Glutamatergic neuron (in vitro differentiated cells): Measurements from ENCODE around the gene TTYH2. TPM values are rescaled to one million over a fixed set of nuclear protein-coding genes. Genes with fewer than 3 reads are reported as not detected.

Source experiments
- DNase-seq: peaks from one replicate; pipeline ENCODE4 v3.0.0; 2022
- H3K27ac Mint-ChIP-seq: one replicate; pipeline ENCODE4 v1.8.0; 2020; ENCODE audit warnings: mild to moderate bottlenecking, mixed read lengths, inconsistent platforms; ENCODE audit not compliant: unreplicated experiment
- H3K27me3 Mint-ChIP-seq: one replicate; pipeline ENCODE4 v1.8.0; 2020; ENCODE audit warnings: mild to moderate bottlenecking, moderate library complexity, mixed read lengths, inconsistent platforms; ENCODE audit not compliant: unreplicated experiment
- H3K36me3 Mint-ChIP-seq: one replicate; pipeline ENCODE4 v1.8.0; 2020; ENCODE audit warnings: mild to moderate bottlenecking, mixed read lengths, inconsistent platforms; ENCODE audit not compliant: unreplicated experiment
- H3K4me1 Mint-ChIP-seq: one replicate; pipeline ENCODE4 v1.8.0; 2020; ENCODE audit warnings: mild to moderate bottlenecking, low read depth, mixed read lengths, inconsistent platforms; ENCODE audit not compliant: unreplicated experiment
- H3K4me3 Mint-ChIP-seq: one replicate; pipeline ENCODE4 v1.8.0; 2020; ENCODE audit warnings: mild to moderate bottlenecking, mixed read lengths, inconsistent platforms; ENCODE audit not compliant: unreplicated experiment
- H3K9me3 Mint-ChIP-seq: one replicate; pipeline ENCODE4 v1.8.0; 2020; ENCODE audit warnings: mild to moderate bottlenecking, moderate library complexity, mixed read lengths, inconsistent platforms; ENCODE audit not compliant: unreplicated experiment
- total RNA-seq: library from RNA; stranded (reverse); fragmentation: NEBNext Ultra II Directional; extraction: Animal tissue kit (Norgen Biotek cat#: 25700); gene quantifications from one replicate; pipeline ENCODE4 v1.2.1, GENCODE V29; 2021; ENCODE audit not compliant: unreplicated experiment
- TF ChIP-seq, protein P1 (sequence below): fragments of 200-600 bp; sonication (generic); IDR thresholded peaks from one replicate; pipeline ENCODE4 v1.5.0; 2021; ENCODE audit not compliant: partially characterized antibody, unreplicated experiment

The TTYH2 gene
- total RNA-seq, 1 donor from 2014 or later: 121 TPM

DNA sequence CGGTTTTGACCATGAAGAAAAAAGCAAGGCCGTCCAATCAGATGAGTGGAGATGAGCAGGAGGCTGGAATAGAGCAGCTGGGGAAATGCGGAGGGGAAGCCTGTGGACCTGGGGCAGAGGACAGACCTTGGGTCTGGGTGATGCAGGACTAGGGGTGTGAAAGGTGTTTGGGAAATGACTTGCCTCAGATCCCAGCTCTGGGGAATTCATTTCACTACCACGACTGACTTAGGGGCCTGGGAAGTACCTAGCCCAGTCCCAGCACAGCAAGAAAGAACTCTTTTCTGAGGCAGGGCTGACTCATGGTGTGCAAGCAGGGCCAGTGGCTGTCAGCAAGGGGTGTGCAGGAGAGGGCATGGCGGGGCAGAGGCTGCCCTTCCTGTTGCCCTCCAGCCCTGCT lies 75.4 kb downstream of the TTYH2 start:
- Mint-ChIP-seq H3K4me3 (no peak overlapping the region), H3K27me3 (peaks cover 3% of the 10 kb centered on the region), H3K9me3 (peaks cover 4% of the 10 kb centered on the region), H3K36me3 (no peaks in the 10 kb centered on the region), H3K27ac (no peak overlapping the region), H3K4me1 (peaks cover 14% of the 10 kb centered on the region)
- TF ChIP-seq, protein P1, sequence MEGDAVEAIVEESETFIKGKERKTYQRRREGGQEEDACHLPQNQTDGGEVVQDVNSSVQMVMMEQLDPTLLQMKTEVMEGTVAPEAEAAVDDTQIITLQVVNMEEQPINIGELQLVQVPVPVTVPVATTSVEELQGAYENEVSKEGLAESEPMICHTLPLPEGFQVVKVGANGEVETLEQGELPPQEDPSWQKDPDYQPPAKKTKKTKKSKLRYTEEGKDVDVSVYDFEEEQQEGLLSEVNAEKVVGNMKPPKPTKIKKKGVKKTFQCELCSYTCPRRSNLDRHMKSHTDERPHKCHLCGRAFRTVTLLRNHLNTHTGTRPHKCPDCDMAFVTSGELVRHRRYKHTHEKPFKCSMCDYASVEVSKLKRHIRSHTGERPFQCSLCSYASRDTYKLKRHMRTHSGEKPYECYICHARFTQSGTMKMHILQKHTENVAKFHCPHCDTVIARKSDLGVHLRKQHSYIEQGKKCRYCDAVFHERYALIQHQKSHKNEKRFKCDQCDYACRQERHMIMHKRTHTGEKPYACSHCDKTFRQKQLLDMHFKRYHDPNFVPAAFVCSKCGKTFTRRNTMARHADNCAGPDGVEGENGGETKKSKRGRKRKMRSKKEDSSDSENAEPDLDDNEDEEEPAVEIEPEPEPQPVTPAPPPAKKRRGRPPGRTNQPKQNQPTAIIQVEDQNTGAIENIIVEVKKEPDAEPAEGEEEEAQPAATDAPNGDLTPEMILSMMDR: no peak
- no peak for DNase-seq

DNA sequence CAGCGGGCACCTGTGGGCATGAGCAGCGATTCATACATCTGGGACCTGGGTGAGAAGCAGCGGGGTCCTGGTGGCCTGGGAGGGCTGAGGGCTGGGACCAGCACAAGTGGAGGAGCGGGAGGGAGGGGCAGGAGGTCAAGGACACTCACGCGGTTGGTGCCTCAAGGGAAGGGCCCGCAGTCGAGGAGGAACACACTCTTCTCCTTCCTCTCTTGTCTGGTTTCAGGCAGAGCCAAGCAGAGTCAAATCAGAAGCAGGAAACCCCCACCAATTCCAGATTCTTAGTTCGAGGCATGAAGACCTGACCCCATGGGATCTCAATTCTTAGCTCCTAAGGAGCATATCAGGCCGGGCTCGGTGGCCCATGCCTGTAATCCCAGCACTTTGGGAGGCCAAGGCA lies 76.3 kb downstream of the TTYH2 start:
- Mint-ChIP-seq H3K4me3 (no peak overlapping the region), H3K4me1 (peaks cover 14% of the 10 kb centered on the region), H3K9me3 (peaks cover 4% of the 10 kb centered on the region), H3K27me3 (peaks cover 3% of the 10 kb centered on the region), H3K36me3 (no peaks in the 10 kb centered on the region), H3K27ac (no peak overlapping the region)
- DNase-seq: no peak
- TF ChIP-seq, protein P1: no peak

DNA sequence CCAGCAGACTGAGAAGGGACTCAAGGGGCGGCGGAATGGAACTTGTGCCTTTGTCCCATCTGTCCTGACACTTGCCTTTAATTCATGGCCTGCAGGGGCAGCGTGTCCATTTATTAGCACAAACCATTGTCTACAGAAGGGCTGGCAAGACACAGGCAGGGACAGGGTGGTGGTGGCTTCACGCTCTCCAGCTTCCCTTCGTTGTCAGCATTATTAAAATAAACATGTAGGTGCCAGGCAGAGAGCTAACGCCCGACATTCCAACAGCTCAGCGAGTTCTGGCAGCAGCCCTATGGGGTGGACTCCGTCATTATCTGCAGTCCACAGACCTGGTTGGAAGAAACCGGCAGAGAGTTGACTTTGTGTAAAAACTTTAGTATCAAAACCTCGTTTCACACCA lies 77.0 kb downstream of the TTYH2 start:
- H3K9me3 Mint-ChIP-seq: peaks cover 2% of the 10 kb centered on the region
- TF ChIP-seq, protein P1: no peak
- H3K36me3 Mint-ChIP-seq: no peaks in the 10 kb centered on the region
- peaks cover 2% of the 10 kb centered on the region for H3K27me3 Mint-ChIP-seq
- DNase-seq: no peak
- peaks cover 12% of the 10 kb centered on the region for H3K4me1 Mint-ChIP-seq
- H3K4me3 Mint-ChIP-seq: no peak overlapping the region
- H3K27ac Mint-ChIP-seq: no peak overlapping the region

DNA sequence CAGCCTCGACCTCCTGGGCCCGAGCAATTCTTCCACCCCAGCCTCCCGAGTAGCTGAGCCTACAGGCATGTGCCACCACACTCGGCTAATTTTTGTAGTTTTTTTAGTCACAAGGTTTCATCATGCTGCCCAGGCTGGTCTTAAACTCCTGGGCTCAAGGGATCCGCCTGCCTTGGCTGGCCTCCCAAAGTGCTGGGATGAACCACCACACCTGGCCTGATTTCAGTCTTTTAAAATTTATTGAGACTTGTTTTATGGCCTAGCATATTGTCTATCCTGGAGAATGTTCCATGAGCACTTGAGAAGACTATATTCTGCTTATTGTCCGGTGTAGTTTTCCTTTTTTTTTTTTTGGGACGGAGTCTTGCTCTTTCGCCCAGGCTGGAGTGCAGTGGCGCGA lies 79.1 kb downstream of the TTYH2 start:
- Mint-ChIP-seq H3K4me1 (peaks cover 15% of the 10 kb centered on the region), H3K27me3 (peaks cover 2% of the 10 kb centered on the region), H3K36me3 (no peaks in the 10 kb centered on the region), H3K9me3 (no peaks in the 10 kb centered on the region), H3K27ac (no peak overlapping the region), H3K4me3 (no peak overlapping the region)
- no peak for DNase-seq
- TF ChIP-seq, protein P1: no peak

DNA sequence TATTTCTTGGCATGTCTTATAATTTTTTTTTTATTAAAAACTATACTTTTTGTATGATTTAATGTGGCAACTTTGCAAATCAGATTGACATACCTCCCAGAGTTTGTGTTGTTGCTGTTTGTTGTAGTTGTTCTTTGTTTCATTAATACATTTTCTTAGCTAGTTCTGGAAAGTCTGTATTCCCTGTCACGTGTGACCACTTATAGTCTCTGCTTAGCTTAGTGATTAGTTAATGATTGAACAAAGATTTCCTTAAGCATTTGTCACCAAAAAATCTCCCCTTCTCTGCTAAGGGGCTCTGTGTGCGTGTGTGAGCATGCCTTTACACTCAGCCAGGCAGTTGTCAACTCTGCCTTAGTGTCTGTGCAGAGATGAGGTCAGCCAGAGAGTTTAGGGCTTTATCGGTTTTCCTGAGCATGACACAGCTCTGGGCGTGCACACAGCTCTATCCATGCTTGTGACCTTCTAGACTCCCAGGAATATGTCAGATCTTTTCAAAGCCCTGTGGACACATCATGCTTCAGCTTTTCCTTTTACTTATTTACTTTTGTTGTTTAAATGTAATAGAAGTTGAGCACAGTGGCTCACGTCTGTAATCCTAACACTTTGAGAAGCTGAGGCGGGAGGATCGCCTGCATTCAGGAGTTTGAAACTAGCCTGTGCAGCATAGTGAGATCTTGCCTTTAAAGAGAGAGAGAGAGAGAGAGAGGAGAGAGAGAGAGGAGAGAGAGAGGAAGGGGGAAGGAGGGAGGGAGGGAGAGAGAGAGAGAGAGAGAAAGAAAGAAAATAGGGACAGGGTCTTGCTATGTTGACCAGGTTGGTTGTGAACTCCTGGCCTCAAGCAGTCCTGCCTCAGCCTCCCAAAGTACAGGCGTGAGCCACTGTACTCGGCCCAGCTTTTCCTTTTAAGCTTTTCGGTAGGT lies 82.5 kb downstream of the TTYH2 start:
- no peak for DNase-seq
- Mint-ChIP-seq H3K27me3 (peaks cover 3% of the 10 kb centered on the region), H3K4me1 (peaks cover 14% of the 10 kb centered on the region), H3K27ac (no peak overlapping the region), H3K9me3 (no peaks in the 10 kb centered on the region), H3K4me3 (no peak overlapping the region), H3K36me3 (no peaks in the 10 kb centered on the region)
- TF ChIP-seq, protein P1: no peak
